SK-MEL-5 (cell line): Measurements from ENCODE around the gene COL20A1. TPM values are rescaled to one million over a fixed set of nuclear protein-coding genes. Genes with fewer than 3 reads are reported as not detected.

Source experiments
- DNase-seq: peaks from one replicate; pipeline ENCODE4 v3.0.0-alpha.2; 2016; ENCODE audit warnings: low read depth, low spot score
- in situ Hi-C: cut with HindIII; loops from 2 replicates; pipeline ENCODE4 v1.10.0; 2016; ENCODE audit warnings: low sequenced_read_pairs, high pct_unique_total_duplicates, low pct_unique_long_range_greater_than_20kb
- total RNA-seq: library from RNA; depleted of rRNA; stranded (reverse); fragments of >200 nt; shearing (Covaris generic); gene quantifications from 2 replicates; pipeline ENCODE4 v1.2.3, GENCODE V29; 2014

COL20A1 gene
- total RNA-seq, 1 experiment from 2014 or later, result not detected

- DNase-seq, result no peak
Measured at GRCh38 chr20:63311833-63312243, 18.9 kb downstream of the COL20A1 start.

GRCh38 chr20:63312273-63312672 is 19.3 kb downstream of the COL20A1 start:
- DNase-seq, result no peak
- in situ Hi-C loops, result no loop called here

More at GRCh38 chr20:63311833-63312243, 18.9 kb downstream of the COL20A1 start:
- in situ Hi-C loops, result no loop called here

- in situ Hi-C loops, result no loop called here
- no peak for DNase-seq
Measured at GRCh38 chr20:63312690-63313348, 19.8 kb downstream of the COL20A1 start.

GRCh38 chr20:63313349-63314014 is 20.5 kb downstream of the COL20A1 start:
- in situ Hi-C loops, result no loop called here
- DNase-seq, result no peak

- DNase-seq, result no peak
- in situ Hi-C loops, result no loop called here
Measured at GRCh38 chr20:63314015-63314471, 21.1 kb downstream of the COL20A1 start.

GRCh38 chr20:63314566-63315239 is 21.7 kb downstream of the COL20A1 start:
- DNase-seq, result no peak
- in situ Hi-C loops, result no loop called here

- in situ Hi-C loops, result no loop called here
- DNase-seq, result no peak
Measured at GRCh38 chr20:63315240-63315689, 22.3 kb downstream of the COL20A1 start.

GRCh38 chr20:63315731-63316491 is 22.9 kb downstream of the COL20A1 start:
- no peak for DNase-seq
- in situ Hi-C loops, result no loop called here

- in situ Hi-C loops, result no loop called here
- DNase-seq, result no peak
Measured at GRCh38 chr20:63316502-63316921, 23.5 kb downstream of the COL20A1 start.

- in situ Hi-C loops, result no loop called here
- DNase-seq, result no peak
Measured at GRCh38 chr20:63317061-63317460, 24.1 kb downstream of the COL20A1 start.

GRCh38 chr20:63317601-63318291 is 24.8 kb downstream of the COL20A1 start:
- in situ Hi-C loops, result no loop called here

GRCh38 chr20:63318391-63319163 is 25.6 kb downstream of the COL20A1 start:
- DNase-seq, result no peak
- in situ Hi-C loops, result no loop called here

More at GRCh38 chr20:63317601-63318291, 24.8 kb downstream of the COL20A1 start:
- DNase-seq, result no peak

- DNase-seq, result no peak
- in situ Hi-C loops, result no loop called here
Measured at GRCh38 chr20:63319164-63320040, 26.4 kb downstream of the COL20A1 start.

GRCh38 chr20:63320041-63320511 is 27.1 kb downstream of the COL20A1 start:
- no peak for DNase-seq
- in situ Hi-C loops, result no loop called here

GRCh38 chr20:63320616-63321147 is 27.7 kb downstream of the COL20A1 start:
- DNase-seq, result no peak
- in situ Hi-C loops, result no loop called here
